Measurements from ENCODE around the gene EHD3.

The EHD3 gene

GRCh38 chr2:31208240-31208639, 25.7 kb upstream of the EHD3 start:
- DNase-seq (ENCODE audit: low read depth, low spot score): no peak
- no peak overlapping the region for H3K4me3 ChIP-seq (ENCODE audit: low read length)

- no peak for DNase-seq (ENCODE audit: low read depth, low spot score)
- no peak overlapping the region for H3K4me3 ChIP-seq (ENCODE audit: low read length)
Measured at GRCh38 chr2:31212659-31213600, 21.0 kb upstream of the EHD3 start.

- no peak for DNase-seq (ENCODE audit: low read depth, low spot score)
- H3K4me3 ChIP-seq (ENCODE audit: low read length): no peak overlapping the region
Measured at GRCh38 chr2:31213601-31214443, 20.1 kb upstream of the EHD3 start.

- no peak for DNase-seq (ENCODE audit: low read depth, low spot score)
- H3K4me3 ChIP-seq (ENCODE audit: low read length): no peak overlapping the region
Measured at GRCh38 chr2:31214444-31214915, 19.5 kb upstream of the EHD3 start.

- H3K4me3 ChIP-seq (ENCODE audit: low read length): no peak overlapping the region
- DNase-seq (ENCODE audit: low read depth, low spot score): no peak
Measured at GRCh38 chr2:31216734-31217133, 17.2 kb upstream of the EHD3 start.

- no peak within 1 kb of the TSS for H3K4me3 ChIP-seq (ENCODE audit: low read length)
- no peak for DNase-seq (ENCODE audit: low read depth, low spot score)
Measured at GRCh38 chr2:31217465-31218200, 16.3 kb upstream of the EHD3 start, which contains the start of gene CAPN14. Gene CAPN14, minus strand, starts transcription at chr2:31217515. Its CDS starts 12,068 bp downstream, at chr2:31205447.

- DNase-seq (ENCODE audit: low read depth, low spot score): no peak
- no peak overlapping the region for H3K4me3 ChIP-seq (ENCODE audit: low read length)
Measured at GRCh38 chr2:31219131-31219969, 14.6 kb upstream of the EHD3 start.

GRCh38 chr2:31221544-31221943, 12.4 kb upstream of the EHD3 start:
- H3K4me3 ChIP-seq (ENCODE audit: low read length): no peak overlapping the region
- no peak for DNase-seq (ENCODE audit: low read depth, low spot score)

- no peak overlapping the region for H3K4me3 ChIP-seq (ENCODE audit: low read length)
- no peak for DNase-seq (ENCODE audit: low read depth, low spot score)
Measured at GRCh38 chr2:31222071-31222470, 11.9 kb upstream of the EHD3 start.

GRCh38 chr2:31223026-31223425, 10.9 kb upstream of the EHD3 start:
- no peak for DNase-seq (ENCODE audit: low read depth, low spot score)

GRCh38 chr2:31223749-31224148, 10.2 kb upstream of the EHD3 start:
- no peak for DNase-seq (ENCODE audit: low read depth, low spot score)
- no peak overlapping the region for H3K4me3 ChIP-seq (ENCODE audit: low read length)

More at GRCh38 chr2:31223026-31223425, 10.9 kb upstream of the EHD3 start:
- H3K4me3 ChIP-seq (ENCODE audit: low read length): no peak overlapping the region

GRCh38 chr2:31226266-31226665, 7.7 kb upstream of the EHD3 start:
- DNase-seq (ENCODE audit: low read depth, low spot score): no peak
- H3K4me3 ChIP-seq (ENCODE audit: low read length): no peak overlapping the region

GRCh38 chr2:31227110-31227509, 6.8 kb upstream of the EHD3 start:
- no peak for DNase-seq (ENCODE audit: low read depth, low spot score)

GRCh38 chr2:31227711-31228125, 6.2 kb upstream of the EHD3 start:
- no peak overlapping the region for H3K4me3 ChIP-seq (ENCODE audit: low read length)
- DNase-seq (ENCODE audit: low read depth, low spot score): no peak

More at GRCh38 chr2:31227110-31227509, 6.8 kb upstream of the EHD3 start:
- H3K4me3 ChIP-seq (ENCODE audit: low read length): no peak overlapping the region

- DNase-seq (ENCODE audit: low read depth, low spot score): no peak
- no peak overlapping the region for H3K4me3 ChIP-seq (ENCODE audit: low read length)
Measured at GRCh38 chr2:31228717-31229116, 5.2 kb upstream of the EHD3 start.

GRCh38 chr2:31230751-31231150, 3.2 kb upstream of the EHD3 start:
- H3K4me3 ChIP-seq (ENCODE audit: low read length): no peak overlapping the region
- no peak for DNase-seq (ENCODE audit: low read depth, low spot score)

- no peak overlapping the region for H3K4me3 ChIP-seq (ENCODE audit: low read length)
- no peak for DNase-seq (ENCODE audit: low read depth, low spot score)
Measured at GRCh38 chr2:31231571-31232302, 2.2 kb upstream of the EHD3 start.

GRCh38 chr2:31232586-31232985, 1.4 kb upstream of the EHD3 start:
- no peak for DNase-seq (ENCODE audit: low read depth, low spot score)
- no peak overlapping the region for H3K4me3 ChIP-seq (ENCODE audit: low read length)

Data from Jurkat, Clone E6-1 (cell line).